GM18867 (cell line): ENCODE results near the gene EBF4.

ENCODE experiments used
- ATAC-seq: cut with Tn5 transposase; IDR thresholded peaks from one replicate; pipeline ENCODE4 v1.9.1; 2021; ENCODE audit warnings: mild to moderate bottlenecking, moderate library complexity; ENCODE audit not compliant: unreplicated experiment

The EBF4 gene

GRCh38 chr20:2699775-2700413 is 7.3 kb downstream of the EBF4 start:
- no peak for ATAC-seq

GRCh38 chr20:2700913-2701620 is 8.5 kb downstream of the EBF4 start:
- no peak for ATAC-seq

DNA sequence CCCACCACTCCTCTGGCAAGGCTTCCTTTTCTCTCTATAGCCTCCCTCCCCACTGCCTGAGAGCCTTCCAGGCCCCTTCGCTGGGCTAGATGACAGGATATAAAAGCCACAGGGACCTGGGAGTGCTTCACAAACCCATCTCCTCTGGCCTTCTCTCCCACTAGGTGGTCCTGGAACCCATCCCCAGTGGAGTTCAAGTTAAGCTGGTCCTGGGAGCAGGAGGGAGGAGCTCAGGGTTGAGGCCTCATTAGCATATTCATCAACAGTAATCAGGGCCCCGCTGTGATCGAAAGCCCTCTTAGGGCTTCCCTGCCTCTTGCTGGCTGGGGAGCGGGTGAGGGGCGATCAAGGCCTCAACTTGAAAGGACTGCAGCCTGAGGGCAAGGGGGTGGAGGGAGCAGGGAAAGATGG is 9.1 kb downstream of the EBF4 start:
- ATAC-seq, result no peak

GRCh38 chr20:2703716-2704475 is 11.3 kb downstream of the EBF4 start:
- ATAC-seq, result no peak

GRCh38 chr20:2705931-2706645 is 13.5 kb downstream of the EBF4 start:
- no peak for ATAC-seq

GRCh38 chr20:2706688-2707352 is 14.2 kb downstream of the EBF4 start:
- no peak for ATAC-seq

GRCh38 chr20:2707353-2708072 is 14.9 kb downstream of the EBF4 start:
- ATAC-seq, result no peak

- no peak for ATAC-seq
Observed at GRCh38 chr20:2708073-2708415, 15.5 kb downstream of the EBF4 start.

DNA sequence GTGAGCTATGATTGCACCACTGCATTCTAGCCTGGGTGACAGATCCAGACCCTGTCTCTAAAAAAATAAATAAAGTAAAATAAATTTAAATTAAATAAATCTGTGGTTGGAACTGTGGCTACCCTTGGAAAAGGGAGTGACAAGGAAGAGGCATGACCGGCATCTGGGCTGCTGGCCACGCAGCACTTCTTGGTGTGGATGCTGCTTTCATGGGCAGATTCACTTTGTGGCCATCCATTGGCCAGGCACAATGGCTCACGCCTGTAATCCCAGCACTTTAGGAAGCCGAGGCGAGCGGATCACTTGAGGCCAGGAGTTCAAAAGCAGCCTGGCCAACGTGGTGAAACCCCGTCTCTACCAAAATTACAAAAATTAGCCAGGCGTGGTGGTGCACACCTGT is 16.1 kb downstream of the EBF4 start:
- ATAC-seq, result no peak

DNA sequence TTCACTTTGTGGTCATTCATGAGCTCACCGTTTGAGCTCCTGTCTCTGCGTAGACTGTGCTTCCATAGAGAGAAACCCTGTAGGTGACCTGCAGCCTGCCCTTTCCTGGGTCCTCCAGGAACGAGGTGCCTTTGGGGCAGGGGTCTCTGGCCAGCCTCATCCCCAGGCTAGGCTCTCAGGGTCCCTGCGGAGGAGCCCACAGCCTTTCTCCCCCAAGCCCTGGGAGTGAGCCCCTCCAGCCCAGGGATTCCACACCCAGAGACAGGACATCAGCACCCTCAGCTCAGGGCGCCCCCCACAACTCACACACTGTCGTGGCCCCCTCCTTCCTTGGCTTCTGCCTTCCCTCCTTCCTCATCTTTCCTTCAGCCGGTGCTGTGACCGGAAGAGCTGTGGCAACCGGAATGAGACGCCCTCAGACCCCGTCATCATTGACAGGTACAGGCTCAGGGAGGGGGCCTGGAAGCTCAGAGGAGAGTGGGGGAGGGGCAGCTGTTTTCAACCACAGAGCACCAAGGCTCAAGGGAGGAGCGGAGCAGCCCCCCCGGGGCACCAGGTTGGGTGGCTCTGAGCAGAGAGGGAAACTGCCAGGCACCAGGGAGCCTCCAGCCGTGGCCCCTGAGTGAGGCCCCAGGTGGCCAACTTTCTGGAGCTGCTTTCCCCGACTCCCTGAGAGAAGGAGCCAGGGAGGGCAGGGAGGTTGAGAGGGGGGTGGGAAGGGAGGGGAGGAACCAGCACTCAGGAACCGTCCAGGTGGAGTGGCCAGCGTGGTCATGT is 16.8 kb downstream of the EBF4 start:
- ATAC-seq, result no peak

DNA sequence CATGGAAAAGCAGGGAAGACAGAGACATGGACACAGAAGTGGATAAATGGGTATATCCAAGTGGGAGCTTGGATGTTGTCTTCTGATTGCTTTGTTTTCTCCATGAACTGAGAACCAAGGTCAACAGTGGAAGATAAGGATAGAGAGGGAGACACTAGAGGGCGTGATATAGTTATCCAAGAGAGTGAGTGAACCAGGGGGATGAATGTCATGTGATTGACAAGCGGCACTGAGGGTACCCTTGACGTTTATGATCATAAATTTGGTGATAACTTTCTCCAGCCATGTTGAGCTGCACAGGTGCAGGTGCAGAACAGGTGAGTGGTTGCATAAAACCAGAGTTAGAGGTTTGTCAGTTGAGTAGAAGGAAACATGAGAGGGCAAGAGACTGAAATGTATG is 20.7 kb downstream of the EBF4 start:
- no peak for ATAC-seq

DNA sequence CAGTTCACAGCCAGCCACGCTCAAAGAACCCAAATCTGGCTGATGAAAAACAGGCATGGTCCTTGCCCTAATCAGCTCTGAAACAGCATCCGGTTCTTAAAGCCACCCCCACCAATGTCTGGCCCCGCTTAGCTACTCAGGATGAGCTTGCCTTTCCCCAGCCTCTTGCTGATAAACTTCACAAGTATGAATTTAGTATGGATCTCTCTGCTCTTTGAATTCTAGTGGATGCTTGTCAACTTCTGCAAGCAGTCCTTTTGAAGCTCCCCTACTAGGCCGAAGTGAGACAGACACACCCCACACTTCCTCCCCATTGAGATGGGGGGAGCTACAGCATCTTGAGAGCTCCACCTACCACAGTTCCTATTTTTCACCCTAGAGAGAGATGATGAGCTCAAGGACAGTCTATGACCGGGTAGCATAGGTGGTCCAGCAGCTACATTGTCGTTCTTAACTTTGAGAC is 36.7 kb downstream of the EBF4 start:
- no peak for ATAC-seq

GRCh38 chr20:2729791-2730190 is 37.2 kb downstream of the EBF4 start:
- ATAC-seq, result no peak

DNA sequence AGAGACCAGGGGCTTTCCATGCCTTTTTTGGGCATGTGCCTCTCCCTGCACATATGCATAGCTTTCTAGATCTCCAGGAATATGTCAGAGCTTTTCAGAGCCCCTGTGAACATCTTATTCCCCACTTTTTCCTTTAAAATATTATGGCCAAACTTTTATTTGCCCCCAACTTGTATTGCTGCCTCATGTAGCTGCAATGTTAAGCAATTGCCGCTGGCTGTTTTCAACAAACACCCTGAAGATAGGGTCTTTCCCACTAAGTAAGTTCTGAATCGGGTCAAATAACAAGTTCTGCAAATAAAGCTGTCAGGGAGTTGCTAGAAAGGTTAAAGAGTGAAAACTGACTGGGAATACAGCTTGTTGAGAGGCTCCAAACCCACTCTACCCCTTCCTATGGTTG is 42.3 kb downstream of the EBF4 start:
- no peak for ATAC-seq

- ATAC-seq, result no peak
Observed at GRCh38 chr20:2736441-2736840, 43.9 kb downstream of the EBF4 start.

DNA sequence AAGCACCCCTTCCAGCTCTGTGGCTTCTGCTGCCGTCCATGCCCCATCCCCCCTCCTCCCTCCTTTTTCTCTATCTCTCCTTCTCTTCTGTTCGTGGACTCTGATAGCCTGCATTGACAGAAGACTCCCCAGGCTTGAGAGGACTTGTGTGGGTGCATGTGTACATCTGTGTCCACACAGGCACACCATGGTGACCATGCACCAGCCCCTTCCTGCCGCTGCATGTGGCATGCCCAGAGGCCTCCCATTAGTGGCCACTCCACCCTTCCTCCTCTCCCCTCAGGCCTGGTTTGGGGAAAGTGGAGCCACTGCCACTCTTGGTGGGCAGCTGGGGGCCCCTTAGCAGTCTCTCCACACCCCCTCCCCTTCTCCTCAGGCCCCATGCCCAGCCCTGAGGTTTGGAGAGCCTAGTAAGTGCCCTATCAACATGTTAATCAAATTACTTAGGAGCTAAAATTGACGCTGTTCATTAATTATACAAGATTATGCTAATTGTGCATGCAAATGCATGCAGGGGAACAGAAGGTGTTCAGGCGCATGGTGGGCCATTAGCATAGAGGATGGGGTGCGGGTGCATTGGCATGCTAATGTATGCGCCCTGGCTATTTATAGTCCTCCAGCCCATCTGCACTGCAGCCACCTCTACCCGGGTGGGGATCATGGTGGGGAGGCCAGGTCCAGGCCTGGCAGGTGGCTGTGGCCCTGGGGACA is 45.9 kb downstream of the EBF4 start:
- ATAC-seq, result no peak

GRCh38 chr20:2739042-2739398 is 46.4 kb downstream of the EBF4 start:
- no peak for ATAC-seq

DNA sequence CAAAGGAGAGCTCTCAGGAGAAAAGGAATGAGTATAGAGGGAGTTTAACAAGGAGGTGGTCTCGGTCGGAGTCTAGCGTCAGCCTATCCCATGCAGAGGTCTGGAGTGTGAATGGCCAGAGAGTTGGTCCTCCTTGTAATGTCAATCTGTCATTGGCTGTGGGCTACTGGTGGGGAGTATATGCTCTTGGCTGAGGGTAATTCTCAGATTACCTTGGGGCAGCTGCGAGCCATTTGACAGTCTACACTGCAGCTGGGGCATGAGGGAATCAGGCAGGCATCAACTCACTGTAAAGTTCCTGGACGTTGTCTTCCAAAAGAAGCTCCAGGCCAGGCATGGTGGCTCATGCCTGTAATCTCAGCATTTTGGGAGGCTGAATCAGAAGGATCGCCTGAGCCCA is 48.1 kb downstream of the EBF4 start:
- no peak for ATAC-seq

- no peak for ATAC-seq
Observed at GRCh38 chr20:2741463-2741862, 48.9 kb downstream of the EBF4 start.
